ENCODE results near the gene COPG1. TPM values are rescaled to one million over a fixed set of nuclear protein-coding genes. Genes with fewer than 3 reads are reported as not detected.
A peak's percentile ranks its signal among the peaks of the same experiment; 100 is the strongest.
"Not testable (repeated sequence)": the region's sequence is repeated elsewhere in the genome, so short reads cannot be mapped to it uniquely, and the experiment has no call there.

COPG1 gene
- 191 and 235 TPM in 2 replicates for total RNA-seq (2014; rRNA removed; shearing (Covaris generic))

- DNase-seq (ENCODE audit: low read depth in 1 of 2, low spot score in 2 of 2) = peak; percentile 79 to 88
These were observed at the start of gene COPG1 for GRCh38 chr3:129249284-129250065. Gene COPG1 (plus strand): TSS chr3:129249606. CDS start chr3:129249710, 104 bp downstream.

DNA sequence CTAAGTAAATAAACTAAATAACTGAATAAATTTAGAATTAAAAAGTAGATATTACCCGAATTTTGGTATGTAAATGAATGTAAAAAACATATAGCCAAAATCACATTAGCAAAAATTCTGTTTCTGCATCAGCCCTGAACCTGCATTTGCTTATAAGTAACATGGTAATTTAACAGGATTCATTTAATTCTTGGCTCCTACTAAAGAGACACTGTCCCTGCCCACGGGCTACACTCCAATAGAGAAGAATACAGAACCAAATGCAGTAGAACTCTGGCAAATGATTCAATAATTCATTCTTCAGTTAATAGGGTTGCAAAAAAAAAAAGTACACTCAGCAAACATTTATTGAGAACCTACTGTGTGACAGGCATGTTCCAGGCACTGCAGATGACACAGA is 44.9 kb upstream of the COPG1 start:
- Histone ChIP-seq H3K4me1 (replicated peaks) (no peaks in the 10 kb centered on the region; the same call in 1 of the 2 replicates), H3K9me3 (replicated peaks) (no peaks in the 10 kb centered on the region), H3K4me3 (no peak overlapping the region), H3K27me3 (replicated peaks) (no peaks in the 10 kb centered on the region), H3K27ac (no peak overlapping the region), H3K36me3 (no peaks in the 10 kb centered on the region)
- DNase-seq (ENCODE audit: low read depth in 1 of 2, low spot score in 2 of 2) = no peak

More at GRCh38 chr3:129249284-129250065, at the start of gene COPG1:
- Histone ChIP-seq H3K4me1 (replicated peaks) (peaks cover 16% of the 10 kb centered on the region), H3K9me3 (replicated peaks) (no peaks in the 10 kb centered on the region), H3K36me3 (peaks cover 44% of the 10 kb centered on the region), H3K4me3 (peak within 1 kb of the TSS; percentile 79), H3K27me3 (replicated peaks) (no peaks in the 10 kb centered on the region), H3K27ac (peak within 1 kb of the TSS; percentile 86)

DNA sequence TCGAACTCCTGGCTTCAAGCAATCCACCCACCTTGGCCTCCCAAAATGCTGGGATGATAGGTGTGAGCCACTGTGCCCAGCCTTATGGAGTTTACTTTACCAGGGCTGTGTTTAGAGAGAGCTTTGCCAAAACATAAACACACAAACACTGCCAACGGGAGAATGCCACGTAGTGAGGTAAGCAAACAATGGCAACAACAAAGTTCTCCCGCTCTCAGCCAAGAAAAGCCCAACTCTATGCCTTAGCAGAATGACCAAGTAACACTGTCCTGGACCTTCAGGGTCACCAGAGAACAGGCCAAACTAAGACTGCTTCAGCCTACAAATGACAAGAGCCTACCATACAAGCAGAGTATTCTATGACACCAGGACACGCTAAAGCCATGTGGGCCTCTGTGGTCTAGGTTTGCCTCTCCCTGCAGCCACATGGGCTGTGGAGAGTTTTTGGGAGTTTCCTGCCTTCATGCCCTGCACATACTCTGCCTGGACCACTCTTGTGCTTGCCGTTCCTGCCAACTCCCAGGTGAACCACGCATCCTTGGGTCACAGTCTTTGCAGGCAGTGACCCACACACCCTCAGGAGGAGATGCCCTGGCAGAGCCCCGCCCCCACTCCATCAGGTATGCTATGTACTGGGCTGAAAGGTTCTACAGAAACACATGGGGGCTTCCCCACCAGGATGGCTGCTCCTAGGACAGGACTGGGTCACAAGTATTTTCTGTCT is 44.1 kb upstream of the COPG1 start:
- DNase-seq (ENCODE audit: low read depth in 1 of 2, low spot score in 2 of 2) = no peak
- no peak overlapping the region for H3K27ac ChIP-seq
- H3K4me1 ChIP-seq (replicated peaks) = no peaks in the 10 kb centered on the region; the same call in 1 of the 2 replicates
- H3K4me3 ChIP-seq = no peak overlapping the region
- H3K36me3 ChIP-seq = no peaks in the 10 kb centered on the region
- no peaks in the 10 kb centered on the region for H3K27me3 ChIP-seq (replicated peaks)
- H3K9me3 ChIP-seq (replicated peaks) = no peaks in the 10 kb centered on the region

GRCh38 chr3:129207479-129207878 is 41.9 kb upstream of the COPG1 start:
- Histone ChIP-seq H3K4me3 (no peak overlapping the region), H3K27me3 (replicated peaks) (no peaks in the 10 kb centered on the region), H3K36me3 (no peaks in the 10 kb centered on the region), H3K27ac (no peak overlapping the region), H3K4me1 (replicated peaks) (peaks cover 8% of the 10 kb centered on the region), H3K9me3 (replicated peaks) (no peaks in the 10 kb centered on the region)
- no peak for DNase-seq (ENCODE audit: low read depth in 1 of 2, low spot score in 2 of 2)

GRCh38 chr3:129211345-129211744 is 38.1 kb upstream of the COPG1 start:
- no peak for DNase-seq (ENCODE audit: low read depth in 1 of 2, low spot score in 2 of 2)
- Histone ChIP-seq H3K9me3 (replicated peaks) (no peaks in the 10 kb centered on the region), H3K4me1 (replicated peaks) (peaks cover 8% of the 10 kb centered on the region), H3K36me3 (no peaks in the 10 kb centered on the region), H3K27me3 (replicated peaks) (no peaks in the 10 kb centered on the region), H3K4me3 (no peak overlapping the region), H3K27ac (no peak overlapping the region)

- no peaks in the 10 kb centered on the region for H3K9me3 ChIP-seq (replicated peaks)
- no peaks in the 10 kb centered on the region for H3K27me3 ChIP-seq (replicated peaks)
- H3K36me3 ChIP-seq = no peaks in the 10 kb centered on the region
- DNase-seq (ENCODE audit: low read depth in 1 of 2, low spot score in 2 of 2) = peak; percentile 24 to 51
- peaks cover 8% of the 10 kb centered on the region for H3K4me1 ChIP-seq (replicated peaks)
- no peak overlapping the region for H3K4me3 ChIP-seq
- no peak overlapping the region for H3K27ac ChIP-seq
These were observed 37.6 kb upstream of the COPG1 start for GRCh38 chr3:129211772-129212171.

GRCh38 chr3:129213238-129213637 is 36.2 kb upstream of the COPG1 start:
- no peaks in the 10 kb centered on the region for H3K27me3 ChIP-seq (replicated peaks)
- H3K4me3 ChIP-seq = no peak overlapping the region
- H3K36me3 ChIP-seq = no peaks in the 10 kb centered on the region
- no peak overlapping the region for H3K27ac ChIP-seq
- peaks cover 8% of the 10 kb centered on the region for H3K4me1 ChIP-seq (replicated peaks)
- no peaks in the 10 kb centered on the region for H3K9me3 ChIP-seq (replicated peaks)
- DNase-seq (ENCODE audit: low read depth in 1 of 2, low spot score in 2 of 2) = no peak

DNA sequence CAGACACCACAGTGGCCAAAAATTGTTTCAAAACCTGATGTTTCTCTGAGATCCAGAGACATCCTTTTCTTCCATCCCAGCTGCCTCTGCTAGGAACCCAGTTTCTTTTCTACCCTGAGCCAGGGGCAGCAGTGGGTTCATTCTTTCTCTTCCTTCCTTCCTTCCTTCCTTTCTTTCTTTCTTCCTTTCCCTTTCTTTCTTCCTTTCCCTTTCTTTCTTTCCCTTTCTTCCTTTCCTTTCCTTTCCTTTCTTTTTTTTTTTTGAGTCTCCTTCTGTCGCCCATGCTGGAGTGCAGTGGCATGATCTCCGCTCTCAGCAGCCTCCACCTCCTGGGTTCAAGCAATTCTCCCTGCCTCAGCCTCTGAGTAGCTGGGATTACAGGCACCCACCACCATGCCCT is 30.7 kb upstream of the COPG1 start:
- Histone ChIP-seq H3K4me3 (no peak overlapping the region), H3K9me3 (replicated peaks) (no peaks in the 10 kb centered on the region), H3K27ac (no peak overlapping the region), H3K27me3 (replicated peaks) (no peaks in the 10 kb centered on the region), H3K4me1 (replicated peaks) (no peaks in the 10 kb centered on the region), H3K36me3 (no peaks in the 10 kb centered on the region)
- DNase-seq (ENCODE audit: low read depth in 1 of 2, low spot score in 2 of 2) = no peak

GRCh38 chr3:129224387-129224786 is 25.0 kb upstream of the COPG1 start:
- not testable (repeated sequence) for H3K36me3 ChIP-seq; H3K27me3 ChIP-seq (replicated peaks); H3K27ac ChIP-seq; H3K4me3 ChIP-seq; H3K9me3 ChIP-seq (replicated peaks); DNase-seq (ENCODE audit: low read depth in 1 of 2, low spot score in 2 of 2)
- H3K4me1 ChIP-seq (replicated peaks) = peaks cover 31% of the 10 kb centered on the region

DNA sequence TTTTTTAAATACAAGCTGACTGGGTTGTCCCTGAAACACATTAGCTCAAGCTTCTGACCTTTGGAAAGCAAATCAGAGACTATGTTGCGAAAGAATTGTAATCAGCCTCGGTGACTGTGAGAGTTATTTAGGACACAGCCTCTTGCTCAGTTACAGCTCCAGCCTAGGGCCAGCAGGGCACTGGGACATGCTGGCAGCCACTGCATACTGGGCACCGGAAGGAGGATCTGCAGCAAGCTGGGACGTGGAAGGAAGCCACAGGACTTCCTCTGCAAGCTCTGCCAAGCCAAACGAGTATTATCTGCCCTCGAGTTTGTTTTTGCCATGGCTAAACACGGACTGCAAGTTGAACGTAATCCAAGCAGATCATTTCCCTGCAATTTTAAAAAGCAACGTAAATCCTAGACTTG is 24.4 kb upstream of the COPG1 start:
- no peaks in the 10 kb centered on the region for H3K9me3 ChIP-seq (replicated peaks)
- H3K4me3 ChIP-seq = no peak overlapping the region
- peaks cover 36% of the 10 kb centered on the region for H3K4me1 ChIP-seq (replicated peaks)
- DNase-seq (ENCODE audit: low read depth in 1 of 2, low spot score in 2 of 2) = peak in 1 of 2 experiments; percentile 16
- no peaks in the 10 kb centered on the region for H3K27me3 ChIP-seq (replicated peaks)
- no peak overlapping the region for H3K27ac ChIP-seq
- H3K36me3 ChIP-seq = no peaks in the 10 kb centered on the region

- no peaks in the 10 kb centered on the region for H3K36me3 ChIP-seq
- peak overlapping the region; percentile 27; the same call in 1 of the 2 replicates for H3K27ac ChIP-seq
- no peaks in the 10 kb centered on the region for H3K9me3 ChIP-seq (replicated peaks)
- no peaks in the 10 kb centered on the region for H3K27me3 ChIP-seq (replicated peaks)
- no peak overlapping the region for H3K4me3 ChIP-seq
- DNase-seq (ENCODE audit: low read depth in 1 of 2, low spot score in 2 of 2) = peak; percentile 81 to 87
- H3K4me1 ChIP-seq (replicated peaks) = peaks cover 47% of the 10 kb centered on the region
These were observed 23.0 kb upstream of the COPG1 start for GRCh38 chr3:129226374-129226773.

DNA sequence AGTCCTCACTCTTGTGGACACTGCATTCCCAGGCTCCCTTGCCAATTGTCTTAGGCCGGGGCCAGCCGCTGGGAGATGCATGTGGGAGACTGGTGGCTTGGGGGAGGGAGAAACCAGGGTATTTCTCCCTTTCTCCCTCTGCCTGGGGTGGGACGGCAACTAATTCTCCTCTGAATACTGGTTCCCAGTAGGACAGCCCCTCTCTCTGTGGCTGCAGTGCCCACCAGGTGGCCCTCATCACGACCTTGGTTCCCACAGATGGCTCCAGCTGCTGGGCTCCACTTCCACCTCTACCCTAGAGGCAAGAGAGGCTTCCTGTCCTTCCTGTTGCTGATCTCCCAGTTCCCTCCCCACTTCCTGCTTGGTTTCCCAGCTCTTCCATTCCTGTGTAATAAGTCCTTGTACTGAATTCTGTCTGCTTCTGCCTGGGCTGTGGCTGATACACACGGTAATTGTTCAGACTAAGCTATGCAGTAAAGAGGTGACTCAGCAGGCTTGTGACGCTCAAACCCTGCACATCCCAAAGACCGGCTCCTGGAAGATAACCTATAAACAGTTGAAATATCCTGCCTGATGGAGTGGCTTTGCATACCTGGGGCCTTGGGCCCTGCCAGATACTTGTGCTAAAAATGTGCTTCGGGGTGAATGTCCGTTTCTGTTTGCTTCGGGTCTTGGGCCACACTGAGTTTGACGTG is 20.4 kb upstream of the COPG1 start:
- DNase-seq (ENCODE audit: low read depth in 1 of 2, low spot score in 2 of 2) = peak; percentile 52 to 67
- Histone ChIP-seq H3K9me3 (replicated peaks) (no peaks in the 10 kb centered on the region), H3K36me3 (no peaks in the 10 kb centered on the region), H3K27ac (peak overlapping the region; percentile 71), H3K4me1 (replicated peaks) (peaks cover 52% of the 10 kb centered on the region), H3K27me3 (replicated peaks) (no peaks in the 10 kb centered on the region), H3K4me3 (no peak overlapping the region)

DNA sequence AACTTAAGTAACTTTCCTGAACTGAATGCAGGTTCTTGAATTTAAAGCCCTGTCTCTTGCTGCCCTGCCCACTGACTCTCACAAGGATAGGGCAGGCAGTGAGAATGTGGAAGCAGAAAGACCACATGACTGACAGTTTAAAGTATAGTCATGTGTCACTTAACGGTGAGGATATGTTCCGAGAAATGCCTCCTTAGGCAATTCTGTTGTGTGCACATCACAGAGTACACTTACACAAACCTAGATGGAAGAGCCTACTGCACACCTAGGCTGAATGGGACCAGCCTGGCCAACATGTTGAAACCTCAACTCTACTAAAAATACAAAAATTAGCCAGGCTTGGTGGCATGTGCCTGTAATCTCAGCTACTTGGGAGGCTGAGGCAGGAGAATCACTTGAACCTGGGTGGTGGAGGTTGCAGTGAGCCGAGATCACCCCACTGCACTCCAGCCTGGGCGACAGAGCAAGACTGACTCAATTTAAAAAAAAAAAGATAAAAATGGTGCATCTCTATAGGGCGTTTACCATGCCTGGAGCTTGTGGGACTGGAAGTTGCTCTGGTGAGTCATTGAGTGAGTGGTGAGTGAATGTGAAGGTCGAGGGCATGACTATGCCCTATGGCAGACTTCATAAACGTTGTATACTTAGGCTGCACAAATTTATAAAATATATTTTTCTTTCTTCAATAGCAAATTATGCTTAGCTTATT is 18.9 kb upstream of the COPG1 start:
- H3K36me3 ChIP-seq = no peaks in the 10 kb centered on the region
- H3K27ac ChIP-seq = peak overlapping the region; percentile 50
- no peak overlapping the region for H3K4me3 ChIP-seq
- peak; percentile 55 to 77 for DNase-seq (ENCODE audit: low read depth in 1 of 2, low spot score in 2 of 2)
- peaks cover 47% of the 10 kb centered on the region for H3K4me1 ChIP-seq (replicated peaks)
- H3K27me3 ChIP-seq (replicated peaks) = no peaks in the 10 kb centered on the region
- H3K9me3 ChIP-seq (replicated peaks) = no peaks in the 10 kb centered on the region
